ENCODE results near the gene FAM229B.
"Not testable (repeated sequence)": the region's sequence is repeated elsewhere in the genome, so short reads cannot be mapped to it uniquely, and the experiment has no call there.

Gene FAM229B

DNA sequence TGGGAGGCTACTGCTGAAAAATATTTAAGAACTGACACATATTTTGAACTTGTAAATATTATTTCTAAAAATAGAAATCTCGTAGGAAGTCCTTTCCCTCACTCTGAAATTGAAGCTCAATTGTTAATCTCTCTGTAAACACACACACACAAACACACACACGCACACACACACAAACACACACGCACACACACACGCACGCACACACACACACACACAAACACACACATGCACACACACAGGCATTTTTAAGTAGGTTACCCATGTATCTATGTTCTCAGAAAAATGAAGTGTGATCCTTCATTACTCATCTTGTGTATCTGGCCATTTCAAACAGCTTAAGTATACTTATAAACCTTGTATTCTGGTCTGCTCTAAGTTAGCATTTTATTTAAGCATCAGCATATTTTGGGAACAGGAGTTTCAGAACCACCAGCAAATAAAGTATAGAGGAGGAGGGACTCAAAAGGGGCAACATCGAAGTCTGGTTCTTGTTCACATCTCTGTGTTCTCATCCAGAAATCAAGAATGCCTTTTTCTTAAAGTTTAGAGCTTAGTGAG, 21.9 kb upstream of the FAM229B start:
- DNase-seq (ENCODE audit: low read depth): peak; percentile 13

DNA sequence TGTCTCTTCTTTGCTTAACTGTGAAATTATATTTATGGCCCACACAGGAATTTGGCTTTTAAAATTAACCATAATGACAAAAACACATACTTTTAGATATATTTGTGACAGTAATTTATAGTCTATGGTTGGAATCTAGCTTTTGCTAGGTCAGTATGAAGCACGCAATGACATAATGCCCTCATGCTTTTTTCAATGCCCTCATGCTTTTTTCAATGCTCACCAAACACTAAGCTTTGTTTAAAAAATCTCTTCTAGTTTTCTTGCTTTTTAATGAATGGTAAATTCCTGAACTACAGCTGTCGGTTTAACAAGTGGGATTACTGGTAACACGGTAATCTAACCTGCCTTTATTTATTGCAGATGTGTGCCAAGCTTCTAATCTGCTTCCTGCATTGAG, 20.8 kb upstream of the FAM229B start:
- DNase-seq (ENCODE audit: low read depth): no peak

DNA sequence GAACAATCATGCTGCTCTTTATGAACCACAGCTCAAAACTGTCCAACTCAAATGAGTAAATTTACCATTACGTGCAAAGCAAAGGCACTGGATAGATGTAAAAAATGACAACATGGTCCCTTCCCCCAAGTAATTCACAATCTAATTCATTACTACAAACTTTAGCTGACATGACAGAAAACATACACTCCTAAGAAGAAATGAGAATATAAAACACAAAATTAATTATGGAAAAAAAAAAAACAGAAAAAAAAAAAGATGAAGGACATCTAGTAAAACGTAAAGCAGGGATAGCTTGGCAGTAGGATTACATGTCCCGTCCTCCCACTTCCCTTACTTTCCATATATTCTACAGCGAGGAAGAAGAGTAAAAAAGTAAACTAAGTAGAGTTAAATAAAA, 5.8 kb upstream of the FAM229B start:
- no peak for DNase-seq (ENCODE audit: low read depth)

DNA sequence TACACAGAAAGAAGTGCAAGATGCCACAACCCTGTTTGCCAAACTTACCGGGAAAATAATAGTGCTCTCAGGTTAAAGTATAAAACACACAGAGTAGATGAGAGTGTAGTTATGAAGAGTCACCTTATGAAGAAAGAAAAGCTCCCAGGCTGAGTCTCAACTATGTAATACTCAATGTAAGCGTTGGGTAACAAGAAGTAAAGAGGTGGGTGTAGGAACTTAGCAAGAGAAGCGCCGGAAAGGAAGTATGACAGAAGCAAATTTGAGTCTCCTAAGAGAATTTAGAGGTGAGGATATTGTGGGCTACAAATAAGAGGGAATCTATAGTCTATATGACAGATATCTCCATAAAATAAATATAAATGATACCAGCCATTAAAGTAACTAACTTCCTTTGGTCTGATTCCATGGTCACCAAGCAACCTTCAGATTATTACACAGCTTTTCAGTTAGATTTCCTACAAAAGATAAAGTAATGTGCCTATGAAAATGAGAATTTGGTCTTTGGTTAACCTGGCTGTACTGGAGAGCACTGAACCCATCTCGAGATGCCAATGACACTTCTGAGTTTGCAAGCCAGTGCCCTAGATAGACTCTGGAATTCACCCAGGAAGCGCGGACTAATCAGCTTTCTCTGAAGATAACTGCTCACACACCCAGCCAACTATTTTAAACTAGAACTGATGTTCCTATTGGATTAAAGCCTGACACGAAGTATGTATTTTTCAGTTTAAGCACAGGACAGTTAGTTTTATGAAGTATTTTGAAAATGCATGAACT, 1.9 kb upstream of the FAM229B start:
- no peak for DNase-seq (ENCODE audit: low read depth)

DNA sequence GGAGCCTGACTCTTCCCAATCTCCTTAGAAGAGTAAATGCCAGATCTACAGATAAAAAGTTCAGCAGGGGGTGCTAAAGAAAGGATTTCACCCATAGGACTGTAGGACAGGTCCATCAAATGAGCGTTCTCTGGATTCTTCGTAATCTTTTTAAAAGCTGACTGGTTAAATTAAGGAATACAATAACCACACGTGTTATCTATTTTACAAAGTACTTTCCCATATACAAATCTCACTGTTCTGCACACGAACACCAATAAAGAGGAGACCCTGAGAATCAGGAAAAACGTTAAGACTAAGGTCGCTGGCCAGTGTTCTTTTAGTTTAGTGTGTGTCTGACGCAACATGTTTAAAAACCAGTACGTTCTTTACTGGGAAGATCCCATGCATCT, 651 bp upstream of the FAM229B start:
- DNase-seq (ENCODE audit: low read depth): peak; percentile 75

DNA sequence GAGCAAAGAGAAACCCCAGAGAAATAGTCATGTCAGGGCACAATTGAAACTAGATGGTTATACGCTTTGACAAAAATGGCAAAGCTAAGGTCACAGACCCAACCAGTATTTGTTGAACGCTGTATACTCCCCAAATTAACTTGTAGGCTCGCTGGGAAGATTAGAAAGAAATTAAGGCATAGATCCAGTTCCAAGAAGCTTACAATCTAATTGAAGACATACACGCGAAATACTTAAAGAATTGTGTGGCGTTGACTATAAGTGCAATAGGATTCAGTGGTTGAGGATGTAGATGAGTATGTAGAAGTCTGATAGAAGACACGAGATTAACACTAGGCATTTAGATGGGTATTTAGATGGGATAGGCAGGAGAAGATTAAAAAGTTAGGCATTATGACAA, 525 bp downstream of the FAM229B start:
- no peak for DNase-seq (ENCODE audit: low read depth)

DNA sequence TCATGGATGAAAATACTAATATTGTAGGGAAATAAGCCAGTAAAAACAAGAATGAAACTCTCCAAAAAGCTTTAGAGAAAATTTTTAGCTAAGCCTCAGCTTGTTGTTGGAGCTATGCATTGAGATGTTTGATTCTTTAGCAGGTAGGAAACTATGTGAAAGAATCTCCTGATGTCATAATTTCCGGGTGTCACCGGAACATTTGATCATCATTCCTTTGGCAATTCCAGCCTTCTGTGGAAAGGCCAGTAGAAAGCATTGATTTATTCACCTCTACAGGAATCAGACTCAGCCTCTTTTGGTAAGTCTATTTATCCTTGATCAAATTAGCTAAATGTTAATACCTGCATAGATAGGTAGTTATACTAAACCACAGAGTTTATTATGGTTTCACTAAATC, 9.5 kb downstream of the FAM229B start:
- DNase-seq (ENCODE audit: low read depth): no peak

DNA sequence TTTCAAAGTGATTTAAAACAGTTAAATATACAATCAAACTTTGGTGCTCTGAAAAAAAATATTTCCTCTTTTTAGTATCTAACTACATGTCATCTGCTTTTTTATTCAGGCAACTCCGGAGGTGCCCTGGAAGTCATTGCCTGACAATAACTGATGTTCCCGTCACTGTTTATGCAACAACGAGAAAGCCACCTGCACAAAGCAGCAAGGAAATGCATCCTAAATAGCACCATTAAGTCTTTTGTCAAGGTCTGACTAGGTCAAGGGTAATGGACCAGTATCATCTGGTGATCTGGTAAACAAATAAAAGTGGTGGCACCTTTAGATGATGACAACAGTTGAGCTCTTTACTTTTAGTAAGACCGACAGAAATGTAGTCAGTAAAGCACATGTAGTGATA, 13.2 kb downstream of the FAM229B start:
- no peak for DNase-seq (ENCODE audit: low read depth)

DNA sequence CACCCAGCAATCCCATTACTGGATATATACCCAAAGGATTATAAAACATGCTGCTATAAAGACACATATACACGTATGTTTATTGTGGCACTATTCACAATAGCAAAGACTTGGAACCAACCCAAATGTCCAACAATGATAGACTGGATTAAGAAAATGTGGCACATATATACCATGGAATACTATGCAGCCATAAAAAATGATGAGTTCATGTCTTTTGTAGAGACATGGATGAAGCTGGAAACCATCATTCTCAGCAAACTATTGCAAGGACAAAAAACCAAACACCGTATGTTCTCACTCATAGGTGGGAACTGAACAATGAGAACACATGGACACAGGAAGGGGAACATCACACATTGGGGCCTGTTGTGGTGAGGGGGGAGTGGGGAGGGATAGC, 18.6 kb downstream of the FAM229B start:
- not testable (repeated sequence) for DNase-seq (ENCODE audit: low read depth)

DNA sequence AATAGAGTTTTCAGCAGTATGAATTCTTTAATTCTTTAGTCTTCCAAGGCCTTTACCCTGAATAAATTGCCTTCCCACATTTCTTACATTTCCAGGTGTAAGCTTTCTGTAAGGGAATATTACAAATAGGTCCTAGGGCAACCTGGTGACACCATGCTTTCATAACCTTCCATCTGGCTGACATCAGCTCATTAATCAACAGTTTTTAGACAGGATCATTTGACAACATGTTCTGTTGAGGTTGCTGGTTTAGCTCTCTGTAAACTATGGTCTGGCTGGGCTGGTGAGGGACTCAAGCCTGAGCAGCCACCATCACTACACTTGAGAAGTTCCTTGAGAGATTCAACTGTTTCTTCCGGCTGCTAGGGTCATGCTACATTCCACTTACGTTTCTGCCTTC, 19.2 kb downstream of the FAM229B start:
- DNase-seq (ENCODE audit: low read depth): no peak

DNA sequence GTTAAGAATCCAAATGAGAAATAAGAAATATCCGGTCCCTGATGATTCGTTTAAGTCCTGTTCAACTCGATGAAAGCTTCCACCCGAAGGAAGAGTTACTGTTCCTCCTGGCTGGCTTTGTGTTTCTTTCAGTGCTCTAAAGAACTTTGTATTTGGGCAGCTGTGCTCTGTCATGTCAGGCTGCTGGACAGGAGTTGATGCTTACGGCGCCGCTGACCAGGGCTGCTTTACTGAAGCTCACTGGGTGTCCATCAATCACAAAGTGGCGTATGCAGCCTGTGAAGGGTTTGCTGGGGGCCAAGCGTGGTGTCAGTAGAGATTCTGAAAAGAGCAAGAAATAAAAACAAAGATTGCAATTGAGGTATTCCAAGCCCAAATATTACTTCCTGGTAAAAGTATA, 21.9 kb downstream of the FAM229B start:
- DNase-seq (ENCODE audit: low read depth): no peak

DNA sequence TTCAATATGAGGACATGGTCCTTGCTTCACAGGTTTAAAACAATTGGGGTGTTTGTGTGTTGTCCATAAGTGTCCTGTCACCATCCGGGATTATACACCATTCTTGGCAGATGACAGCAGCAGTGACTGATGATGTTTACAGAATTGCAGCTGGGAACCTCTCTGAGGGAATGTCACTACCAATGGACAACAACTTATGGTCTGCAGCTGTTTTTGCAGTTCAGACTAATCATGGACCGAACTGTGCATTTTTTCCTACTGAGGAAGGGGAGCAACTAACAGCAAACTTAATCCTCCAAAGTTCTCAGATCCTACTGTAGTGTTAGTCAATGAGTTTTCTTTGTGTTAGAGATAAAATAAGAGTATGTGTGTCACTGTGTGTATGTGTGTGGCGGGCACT, 26.0 kb downstream of the FAM229B start:
- DNase-seq (ENCODE audit: low read depth): no peak

DNA sequence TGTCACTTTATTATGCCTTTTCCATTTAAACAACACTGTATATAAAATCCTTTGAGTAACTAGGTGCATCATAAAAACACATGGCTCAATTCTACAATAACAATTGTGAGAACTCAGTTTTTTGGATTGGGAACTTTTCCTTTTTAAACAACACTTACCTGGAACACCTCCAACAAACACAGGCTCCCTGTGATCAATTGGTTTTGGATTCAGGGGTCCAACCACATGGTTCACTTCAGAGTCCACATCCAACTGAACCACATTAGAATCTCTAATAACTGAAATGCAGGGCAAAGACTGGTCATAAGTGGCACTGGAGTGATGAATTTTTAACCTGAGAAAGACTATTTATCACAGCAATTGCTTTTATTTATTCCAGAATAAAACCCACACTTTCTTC, 26.5 kb downstream of the FAM229B start:
- no peak for DNase-seq (ENCODE audit: low read depth)

DNA sequence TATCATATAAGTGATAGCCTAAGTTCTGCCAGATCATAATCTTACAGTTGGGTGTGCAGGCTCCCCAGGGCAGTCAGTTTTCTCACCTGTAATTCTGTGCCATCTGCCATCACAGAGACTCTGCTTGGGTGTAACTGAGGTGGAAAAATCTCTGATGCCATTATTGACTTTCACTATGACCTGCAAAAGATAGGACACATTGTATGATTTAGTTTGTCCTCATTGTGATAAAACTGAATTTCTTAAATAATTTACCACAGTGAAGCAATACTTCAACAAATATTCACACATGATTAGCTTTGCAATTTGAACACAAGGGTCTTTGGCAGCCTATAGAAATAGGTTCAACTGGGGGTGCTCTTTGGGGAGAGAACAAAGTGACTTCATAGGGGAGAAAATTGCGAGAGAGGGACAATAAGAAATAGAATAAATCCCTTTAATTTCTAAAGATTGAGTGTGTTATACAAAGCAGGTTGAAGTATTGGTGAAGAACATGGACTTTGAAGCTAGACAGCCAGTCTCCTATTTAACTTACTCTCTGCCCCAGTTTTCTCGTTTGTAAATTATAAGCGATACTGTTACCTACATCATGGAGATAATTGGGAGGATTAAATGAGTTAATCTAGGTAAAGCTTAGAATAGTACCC, 27.3 kb downstream of the FAM229B start:
- no peak for DNase-seq (ENCODE audit: low read depth)

DNA sequence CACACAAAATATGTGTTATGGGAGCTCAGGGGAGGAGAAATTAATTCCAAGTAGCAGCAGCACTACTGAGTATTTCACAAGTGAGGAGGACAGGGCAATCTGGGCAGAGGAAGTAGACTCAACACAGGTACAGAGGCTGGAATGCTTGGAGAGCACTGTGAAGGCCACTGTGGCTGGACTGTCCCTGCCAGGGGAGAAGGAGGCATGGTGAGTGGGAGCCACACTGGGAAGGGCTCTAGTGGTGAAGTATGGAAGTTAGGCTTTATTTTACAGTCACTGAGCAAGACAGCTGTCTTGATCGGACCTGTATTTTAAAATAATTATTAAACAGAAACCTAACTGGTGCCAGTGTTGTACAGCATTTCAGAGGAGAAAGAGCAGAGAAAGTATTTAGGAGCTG, 28.8 kb downstream of the FAM229B start:
- DNase-seq (ENCODE audit: low read depth): no peak

DNA sequence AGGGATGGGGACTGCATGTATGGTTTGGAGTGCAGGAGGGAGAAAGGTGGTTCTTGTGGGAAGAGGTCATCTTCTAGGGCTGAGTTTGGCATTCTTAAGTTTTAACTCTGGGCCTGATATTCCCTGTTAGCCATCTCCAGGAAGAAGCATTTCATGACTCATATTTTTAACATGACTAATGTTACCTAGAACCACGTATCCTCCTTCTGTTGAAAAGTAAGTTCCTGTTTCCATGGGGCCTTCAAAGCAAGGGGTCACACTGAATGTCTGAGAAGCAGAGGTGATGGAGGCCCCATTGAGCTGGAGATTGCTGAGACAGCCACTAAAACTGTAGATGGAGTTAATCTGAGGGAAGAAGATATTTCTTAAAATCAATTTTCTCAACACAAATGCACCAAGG, 30.2 kb downstream of the FAM229B start:
- peak; percentile 35 for DNase-seq (ENCODE audit: low read depth)

DNA sequence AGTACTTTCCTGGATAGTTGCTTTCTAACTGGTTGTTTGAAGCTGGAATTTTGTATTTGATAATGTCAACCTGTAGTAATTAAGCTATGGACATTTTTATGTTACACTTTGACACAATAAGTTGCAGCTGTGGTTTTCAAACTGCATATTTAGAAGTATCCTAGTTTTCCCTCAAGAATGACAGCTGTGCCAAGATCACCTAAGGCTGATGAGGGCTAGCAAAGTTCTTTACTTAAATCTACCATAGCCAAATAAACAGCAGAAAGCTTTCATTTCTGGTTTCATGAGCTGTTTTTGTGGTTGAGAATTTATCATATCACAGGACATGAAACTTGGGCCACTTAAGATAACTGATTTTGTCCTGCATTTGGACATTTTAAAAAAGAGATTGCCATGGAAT, 30.6 kb downstream of the FAM229B start:
- DNase-seq (ENCODE audit: low read depth): no peak

DNA sequence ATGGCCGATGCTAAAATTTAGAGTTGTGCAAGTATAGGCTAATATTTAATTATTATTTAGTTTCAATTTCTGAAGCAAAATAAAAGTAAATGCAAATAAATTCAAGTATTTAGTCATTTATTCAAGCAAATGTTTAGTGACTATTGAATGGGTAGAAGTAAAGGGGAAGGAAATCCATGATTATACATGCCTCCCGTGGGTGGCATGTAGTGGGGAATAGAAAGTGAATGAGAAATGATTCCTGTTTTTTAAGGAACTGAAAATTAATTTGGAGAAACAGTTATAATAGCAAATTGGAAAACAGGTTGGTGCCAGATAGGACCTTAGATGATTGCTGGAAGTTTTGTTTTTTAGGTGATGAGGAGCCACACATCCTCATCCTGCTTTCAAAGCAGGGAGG, 35.4 kb downstream of the FAM229B start:
- no peak for DNase-seq (ENCODE audit: low read depth)

DNA sequence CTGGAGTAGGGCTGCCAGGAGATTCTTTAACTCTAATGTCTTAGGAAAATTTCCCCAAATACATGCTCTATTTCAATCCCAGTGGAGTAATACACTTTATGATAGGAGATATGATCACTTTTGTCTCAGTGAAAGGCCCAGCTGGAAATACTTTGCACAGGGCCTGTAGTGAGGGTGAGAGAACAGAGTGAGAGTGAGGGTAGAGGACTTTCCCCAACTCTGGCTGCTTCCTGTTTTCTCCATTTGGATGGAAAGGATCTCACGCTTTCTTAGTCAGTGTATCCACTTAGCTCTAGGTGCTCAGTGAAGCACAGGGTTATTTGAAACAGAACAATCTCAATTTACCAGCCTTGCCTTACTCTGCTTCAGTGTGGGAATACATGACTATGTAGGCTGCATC, 36.6 kb downstream of the FAM229B start:
- no peak for DNase-seq (ENCODE audit: low read depth)

DNA sequence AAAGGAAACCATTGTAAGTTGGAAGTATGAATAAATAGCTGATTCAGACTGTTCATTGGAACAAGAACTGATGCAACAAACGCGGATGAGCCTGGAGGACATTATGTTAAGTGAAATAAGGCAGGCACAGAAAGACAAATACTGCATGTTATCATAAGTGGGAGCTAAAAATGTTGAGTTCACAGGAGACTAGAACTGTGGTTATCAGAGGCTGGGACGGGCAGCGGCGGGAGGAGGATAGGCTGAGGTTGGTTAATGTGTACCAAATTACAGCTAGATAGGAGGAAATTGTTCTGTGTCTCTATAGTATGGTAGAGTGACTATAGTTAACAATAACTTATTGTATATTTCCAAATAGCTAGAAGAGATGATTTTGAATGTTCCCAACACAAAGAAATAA, 40.8 kb downstream of the FAM229B start:
- DNase-seq (ENCODE audit: low read depth): no peak

DNA sequence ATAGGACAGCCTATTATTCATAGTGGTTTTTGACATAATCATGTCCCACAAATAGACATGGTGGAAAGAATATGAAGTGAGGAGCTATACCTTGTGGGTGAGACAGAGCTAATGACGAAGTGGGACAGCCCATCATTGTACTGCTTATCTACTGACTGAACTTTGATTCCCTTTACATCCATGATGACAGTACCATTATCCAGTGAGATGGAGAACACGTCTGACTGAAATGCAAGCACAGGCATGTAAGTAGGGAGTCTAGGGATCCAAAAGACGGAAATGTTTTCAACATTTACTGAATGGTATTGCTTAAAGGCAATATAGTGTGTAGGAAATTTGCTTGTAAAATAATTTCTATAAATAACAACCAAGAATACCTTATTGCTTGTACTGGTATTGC, 43.5 kb downstream of the FAM229B start:
- no peak for DNase-seq (ENCODE audit: low read depth)

DNA sequence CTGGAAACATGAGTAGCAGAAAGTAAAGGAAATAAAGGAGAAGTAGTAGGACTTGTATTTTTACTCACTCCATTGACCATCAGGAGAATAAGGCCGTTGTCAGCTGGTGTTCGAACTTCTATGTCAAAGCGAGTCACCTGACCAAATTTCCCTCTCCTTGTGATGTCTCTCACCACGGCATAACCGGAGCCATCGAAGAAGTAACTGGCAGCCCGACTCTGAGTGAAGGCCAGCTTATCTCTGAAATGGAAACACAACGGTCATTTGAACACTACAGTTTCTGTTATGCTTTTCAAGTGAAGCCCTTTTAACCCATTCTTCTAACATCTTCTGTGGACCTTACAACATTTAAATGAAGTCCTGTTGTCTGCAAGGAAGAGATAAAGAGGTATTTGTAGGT, 51.7 kb downstream of the FAM229B start:
- no peak for DNase-seq (ENCODE audit: low read depth)

DNA sequence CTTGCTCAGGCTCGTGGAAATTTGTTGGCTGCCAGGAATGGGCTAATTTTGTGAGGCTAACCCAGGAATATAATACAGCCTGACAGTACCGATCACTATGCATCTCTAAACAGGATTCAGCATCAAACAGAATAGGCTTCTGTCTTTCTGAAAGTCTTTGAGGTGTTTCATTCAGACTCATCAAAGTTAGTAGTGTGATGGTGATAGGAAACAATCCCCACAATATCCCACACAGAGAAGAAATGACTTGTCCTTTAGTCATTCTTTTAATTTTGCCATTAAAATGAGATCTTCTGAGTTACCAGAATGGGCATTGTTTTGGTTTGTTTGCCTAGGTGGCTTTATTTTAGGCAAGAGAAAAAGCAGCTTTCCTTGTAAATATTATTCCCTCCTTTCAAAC, 54.3 kb downstream of the FAM229B start:
- no peak for DNase-seq (ENCODE audit: low read depth)
